Dermis blood vessel endothelial cell (primary cell): ENCODE results near the gene PIM2. TPM values are rescaled to one million over a fixed set of nuclear protein-coding genes. Genes with fewer than 3 reads are reported as not detected.
"Not testable (repeated sequence)": the region's sequence is repeated elsewhere in the genome, so short reads cannot be mapped to it uniquely, and the experiment has no call there.

Experiments
- DNase-seq: peaks from one replicate; pipeline ENCODE4 v3.0.0; 2010
- total RNA-seq: library from RNA; depleted of rRNA; stranded (reverse); fragments of >200 nt; gene quantifications from 2 replicates; pipeline ENCODE4 v1.2.3, GENCODE V29; 2014

PIM2 gene
- total RNA-seq, 1 donor from 2014 or later: 6.5 TPM

GRCh38 chrX:48904626-48905025 is 14.2 kb downstream of the PIM2 start:
- DNase-seq: no peak

GRCh38 chrX:48904180-48904579 is 14.6 kb downstream of the PIM2 start:
- no peak for DNase-seq

GRCh38 chrX:48903290-48903689 is 15.5 kb downstream of the PIM2 start:
- no peak for DNase-seq

- DNase-seq: no peak
Observed at GRCh38 chrX:48902776-48903175, 16.0 kb downstream of the PIM2 start.

- no peak for DNase-seq
Observed at GRCh38 chrX:48902135-48902534, 16.7 kb downstream of the PIM2 start.

- DNase-seq: no peak
Observed at GRCh38 chrX:48901069-48901468, 17.8 kb downstream of the PIM2 start.

GRCh38 chrX:48899078-48899410 is 19.8 kb downstream of the PIM2 start:
- no peak for DNase-seq

GRCh38 chrX:48897625-48898306 is 21.1 kb downstream of the PIM2 start, which contains the start of the genes PQBP1 and TIMM17B:
PQBP1 (plus strand) TSS chrX:48897930; CDS start chrX:48898510, 580 bp downstream.
TIMM17B (minus strand) TSS chrX:48897768; CDS start chrX:48897749, 19 bp downstream.
- DNase-seq: peak; percentile 96

- DNase-seq: peak; percentile 84
Observed at GRCh38 chrX:48897157-48897624, 21.6 kb downstream of the PIM2 start.

- DNase-seq: peak; percentile 38
Observed at GRCh38 chrX:48896611-48897011, 22.2 kb downstream of the PIM2 start.

GRCh38 chrX:48894891-48895290 is 23.9 kb downstream of the PIM2 start:
- no peak for DNase-seq

- DNase-seq: no peak
Observed at GRCh38 chrX:48893556-48894348, 25.1 kb downstream of the PIM2 start.

GRCh38 chrX:48892896-48893295 is 25.9 kb downstream of the PIM2 start:
- DNase-seq: no peak

- peak; percentile 77 for DNase-seq
Observed at GRCh38 chrX:48891402-48892288, 27.2 kb downstream of the PIM2 start.

GRCh38 chrX:48890934-48891401 is 27.9 kb downstream of the PIM2 start:
- peak; percentile 5 for DNase-seq

- no peak for DNase-seq
Observed at GRCh38 chrX:48890296-48890925, 28.4 kb downstream of the PIM2 start.

GRCh38 chrX:48886586-48886985 is 32.2 kb downstream of the PIM2 start:
- not testable (repeated sequence) for DNase-seq

GRCh38 chrX:48883729-48884128 is 35.1 kb downstream of the PIM2 start:
- no peak for DNase-seq

- not testable (repeated sequence) for DNase-seq
Observed at GRCh38 chrX:48876944-48877343, 41.9 kb downstream of the PIM2 start.

GRCh38 chrX:48872017-48872416 is 46.8 kb downstream of the PIM2 start:
- DNase-seq: not testable (repeated sequence)

GRCh38 chrX:48864210-48864609 is 54.6 kb downstream of the PIM2 start:
- DNase-seq: no peak
